ENCODE results near the gene NANP.

NANP gene

GRCh38 chr20:25571240-25571639, 52.6 kb downstream of the NANP start:
- no peak for DNase-seq (ENCODE audit: low read depth)

DNA sequence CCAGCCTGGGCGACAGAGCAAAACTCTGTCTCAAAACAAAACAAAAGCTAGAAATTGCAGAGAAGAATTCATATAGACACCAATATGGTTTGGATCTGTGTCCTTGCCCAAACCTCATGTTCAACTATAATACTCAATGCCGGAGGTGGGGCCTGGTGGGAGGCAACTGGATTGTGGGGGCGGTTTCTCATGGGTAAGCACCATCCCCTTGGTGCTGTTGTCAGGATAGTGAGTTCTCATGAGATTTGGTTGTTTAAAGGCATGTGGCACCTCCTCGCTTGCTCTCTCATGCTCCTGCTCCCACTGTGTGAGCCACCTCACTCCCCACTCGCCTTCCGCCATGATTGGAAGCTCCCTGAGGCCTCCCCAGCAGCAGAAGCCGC, 53.7 kb downstream of the NANP start:
- DNase-seq (ENCODE audit: low read depth): no peak

DNA sequence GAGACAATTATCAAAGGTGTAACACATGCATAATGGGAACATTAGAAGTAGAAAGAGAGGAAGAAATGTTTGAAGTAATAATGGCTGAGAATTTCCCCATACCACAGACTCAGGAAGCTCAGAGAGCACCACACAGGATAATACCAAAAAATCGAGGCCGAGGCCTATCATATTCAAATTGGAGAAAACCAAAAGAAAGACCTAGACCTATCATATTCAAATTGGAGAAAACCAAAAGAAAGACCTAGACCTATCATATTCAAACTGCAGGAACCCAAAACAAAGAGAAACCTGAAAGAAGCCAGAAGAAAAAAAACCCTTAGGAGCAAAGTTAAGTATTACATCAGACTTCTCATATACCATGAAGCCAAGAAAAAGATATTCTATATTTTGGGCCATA, 56.5 kb downstream of the NANP start:
- no peak for DNase-seq (ENCODE audit: low read depth)

GRCh38 chr20:25566821-25567220, 57.0 kb downstream of the NANP start:
- no peak for DNase-seq (ENCODE audit: low read depth)

- DNase-seq (ENCODE audit: low read depth): no peak
Measured at GRCh38 chr20:25565578-25566157, 58.1 kb downstream of the NANP start.

- DNase-seq (ENCODE audit: low read depth): no peak
Measured at GRCh38 chr20:25563876-25564275, 59.9 kb downstream of the NANP start.

GRCh38 chr20:25563362-25563761, 60.5 kb downstream of the NANP start:
- no peak for DNase-seq (ENCODE audit: low read depth)
